ENCODE measurements around the gene DNAI2.

GRCh38 chr17:74359916-74360315, 85.9 kb downstream of the DNAI2 start:
- TF ChIP-seq KLF16 (IDR thresholded peaks at IDR 0.05) (no peak), IRF2 (CRISPR knock-in tag; IDR thresholded peaks at IDR 0.05) (no peak), EZH2 (IDR thresholded peaks at IDR 0.05; ENCODE audit: borderline replicate concordance, low read depth, low read length) (no peak), POLR2AphosphoS5 (IDR thresholded peaks at IDR 0.05; ENCODE audit: control insufficient read depth, insufficient read depth, low read depth, low read length) (no peak), ZNF584 (CRISPR knock-in tag; IDR thresholded peaks at IDR 0.05; ENCODE audit: low read depth) (no peak), ZBTB26 (CRISPR knock-in tag; IDR thresholded peaks at IDR 0.05) (no peak), MCM2 (IDR thresholded peaks at IDR 0.05; ENCODE audit: low read depth) (no peak)

All from K562 (cell line).